Measurements from ENCODE around the gene GPR160.

DNA sequence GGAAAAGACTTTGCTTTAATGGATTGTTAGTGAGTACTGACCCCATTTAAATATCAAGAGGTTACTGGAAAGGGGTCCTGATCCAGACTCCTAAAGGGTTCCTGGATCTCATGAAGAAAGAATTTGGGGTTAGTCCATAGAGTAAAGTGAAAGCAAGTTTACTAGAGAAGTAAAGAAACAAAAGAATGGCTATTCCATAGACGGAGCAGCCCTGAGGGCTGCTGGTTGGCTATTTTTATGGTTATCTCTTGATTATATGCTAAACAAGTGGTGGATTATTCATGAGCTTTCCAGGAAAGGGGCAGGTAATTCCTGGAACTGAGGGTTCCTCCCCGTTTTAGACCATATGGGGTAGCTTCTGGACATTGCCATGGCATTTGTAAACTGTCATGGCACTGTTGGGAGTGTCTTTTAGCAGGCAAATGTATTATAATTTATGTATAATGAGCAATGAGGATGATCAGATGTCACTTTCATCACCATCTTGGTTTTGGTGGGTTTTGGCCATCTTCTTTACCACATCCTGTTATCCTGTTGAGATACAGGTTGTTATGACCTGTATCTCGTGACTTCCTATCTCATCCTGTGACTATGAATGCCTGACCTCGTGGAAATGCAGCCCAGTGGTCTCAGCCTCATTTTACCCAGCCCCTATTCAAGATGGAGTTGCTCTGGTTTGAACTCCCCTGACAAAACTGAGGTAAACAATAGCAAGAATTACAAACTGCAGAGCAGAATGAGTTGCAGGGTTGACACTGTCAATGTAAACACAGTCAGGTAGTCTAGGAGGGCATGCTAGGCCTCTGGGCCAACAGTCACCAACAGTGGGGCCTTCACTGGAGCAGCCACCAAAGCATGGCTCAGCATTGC is 10.3 kb upstream of the GPR160 start:
- TF ChIP-seq, protein P1, sequence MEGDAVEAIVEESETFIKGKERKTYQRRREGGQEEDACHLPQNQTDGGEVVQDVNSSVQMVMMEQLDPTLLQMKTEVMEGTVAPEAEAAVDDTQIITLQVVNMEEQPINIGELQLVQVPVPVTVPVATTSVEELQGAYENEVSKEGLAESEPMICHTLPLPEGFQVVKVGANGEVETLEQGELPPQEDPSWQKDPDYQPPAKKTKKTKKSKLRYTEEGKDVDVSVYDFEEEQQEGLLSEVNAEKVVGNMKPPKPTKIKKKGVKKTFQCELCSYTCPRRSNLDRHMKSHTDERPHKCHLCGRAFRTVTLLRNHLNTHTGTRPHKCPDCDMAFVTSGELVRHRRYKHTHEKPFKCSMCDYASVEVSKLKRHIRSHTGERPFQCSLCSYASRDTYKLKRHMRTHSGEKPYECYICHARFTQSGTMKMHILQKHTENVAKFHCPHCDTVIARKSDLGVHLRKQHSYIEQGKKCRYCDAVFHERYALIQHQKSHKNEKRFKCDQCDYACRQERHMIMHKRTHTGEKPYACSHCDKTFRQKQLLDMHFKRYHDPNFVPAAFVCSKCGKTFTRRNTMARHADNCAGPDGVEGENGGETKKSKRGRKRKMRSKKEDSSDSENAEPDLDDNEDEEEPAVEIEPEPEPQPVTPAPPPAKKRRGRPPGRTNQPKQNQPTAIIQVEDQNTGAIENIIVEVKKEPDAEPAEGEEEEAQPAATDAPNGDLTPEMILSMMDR (IDR thresholded peaks at IDR 0.05), result no peak
- TF ChIP-seq POLR2A (IDR thresholded peaks at IDR 0.05) (no peak), POLR2AphosphoS5 (IDR thresholded peaks at IDR 0.05) (no peak)

Measured in stomach (tissue), 4 donors.